ENCODE data around the gene MACF1. TPM values are rescaled to one million over a fixed set of nuclear protein-coding genes. Genes with fewer than 3 reads are reported as not detected.

The MACF1 gene
- polyA plus RNA-seq, 1 of the 3 experiments (the other 2 are of a cell fraction), result 37.6 TPM

- DNase-seq, result no peak
- Histone ChIP-seq H3K4me3 (ENCODE audit: low read depth in 2 of 2, low read length in 1 of 2) (no peak overlapping the region), H3K79me2 (ENCODE audit: insufficient read depth) (peaks cover 98% of the 10 kb centered on the region), H3K36me3 (replicated peaks in 1 of 2; ENCODE audit: control insufficient read depth in 1 of 2, insufficient read depth in 2 of 2, low read length in 1 of 2) (no peaks in the 10 kb centered on the region), H3F3A (replicated peaks; ENCODE audit: insufficient read depth) (no peaks in the 10 kb centered on the region), H3K27ac (ENCODE audit: low read depth in 2 of 2, low read length in 1 of 2) (no peak overlapping the region), H4K20me1 (ENCODE audit: insufficient read depth) (peaks cover 33% of the 10 kb centered on the region), H2AFZ (ENCODE audit: low read depth) (no peak overlapping the region), H3K27me3 (ENCODE audit: insufficient read depth) (no peaks in the 10 kb centered on the region), H3K9me3 (no peaks in the 10 kb centered on the region), H3K9ac (no peak overlapping the region), H3K4me1 (ENCODE audit: control insufficient read depth in 1 of 2, insufficient read depth in 2 of 2, low read depth in 1 of 2, low read length in 1 of 2) (peaks cover 5 to 19% of the 10 kb centered on the region in 2 experiments; a peak in 2 of 4 replicates), H3K9me2 (no peaks in the 10 kb centered on the region), H3K4me2 (no peak overlapping the region)
- 100% methylated on average over 2 of the region's 2 CpGs for WGBS (ENCODE audit: low lambda C conversion rate)
- CTCF ChIA-PET, result interaction anchor here (1.0 to 1.6 kb wide), 3 partner anchors 23 to 28 kb away, joined by 3 to 7 read pairs (median 4); no protein-coding TSS in a partner anchor
- no peak for TF ChIP-seq PBX3 (IDR thresholded peaks at IDR 0.05)
- TF ChIP-seq GABPA (IDR thresholded peaks at IDR 0.05; ENCODE audit: low read depth), result no peak
- TF ChIP-seq ZBTB33 (IDR thresholded peaks at IDR 0.05; ENCODE audit: borderline replicate concordance, low read depth), result no peak
- no peak for TF ChIP-seq RFX5 (IDR thresholded peaks at IDR 0.05; ENCODE audit: low read length)
- TF ChIP-seq NFIC (IDR thresholded peaks at IDR 0.05; ENCODE audit: borderline replicate concordance), result no peak
- TF ChIP-seq CHD2 (IDR thresholded peaks at IDR 0.05; ENCODE audit: low read length, partially characterized antibody), result no peak
- TF ChIP-seq RAD21 (IDR thresholded peaks at IDR 0.05; ENCODE audit: low read length), result no peak
- no peak for TF ChIP-seq TEAD4 (IDR thresholded peaks at IDR 0.05; ENCODE audit: borderline replicate concordance, insufficient read depth)
- TF ChIP-seq USF1 (IDR thresholded peaks at IDR 0.05; ENCODE audit: borderline replicate concordance, low read depth), result no peak
- TF ChIP-seq MAX (IDR thresholded peaks at IDR 0.05; ENCODE audit: low read depth), result no peak
- no peak for TF ChIP-seq ELF1 (IDR thresholded peaks at IDR 0.05)
- no peak for TF ChIP-seq TCF12 (IDR thresholded peaks at IDR 0.05)
- no peak for TF ChIP-seq FOXJ3 (CRISPR knock-in tag; IDR thresholded peaks at IDR 0.05)
- no peak for TF ChIP-seq SIN3A (IDR thresholded peaks at IDR 0.05; ENCODE audit: borderline replicate concordance, low read depth, low read length)
- no peak for TF ChIP-seq IRF3 (IDR thresholded peaks at IDR 0.05; ENCODE audit: low read depth, low read length)
- TF ChIP-seq GATA2 (CRISPR knock-in tag; IDR thresholded peaks at IDR 0.05), result no peak
- TF ChIP-seq MEF2A (IDR thresholded peaks at IDR 0.05; ENCODE audit: borderline replicate concordance, low read depth), result no peak
- TF ChIP-seq RCOR1 (IDR thresholded peaks at IDR 0.05; ENCODE audit: low read length), result no peak
- POLR2A ChIA-PET, result no interaction called here
Observed at GRCh38 chr1:39165049-39165448, 39.4 kb upstream of the MACF1 start.

Measured in SK-N-SH (cell line).